Keratinocyte (primary cell): ENCODE data around the gene ECM2.

Experiments used
- EZH2 ChIP-seq: IDR thresholded peaks from one replicate; pipeline ENCODE4 v1.6.1; 2012; ENCODE audit warnings: inconsistent platforms, mild to moderate bottlenecking, low read length, moderate library complexity
- TF ChIP-seq, protein P1 (sequence below), 3 experiments: IDR thresholded peaks in 1 of 3; conservative IDR thresholded peaks in 1 of 3; optimal IDR thresholded peaks in 1 of 3; 2 replicates in 2 of 3; 3 replicates in 1 of 3; pipeline versions ENCODE3 to v1.5.1; 2011; ENCODE audit warnings: low read length in 3 of 3, mild to moderate bottlenecking in 3 of 3, moderate library complexity in 2 of 3, control low read depth in 1 of 3, inconsistent platforms in 1 of 3; ENCODE audit not compliant: insufficient read depth in 2 of 3; ENCODE audit errors: extremely low read depth in 1 of 3

DNA sequence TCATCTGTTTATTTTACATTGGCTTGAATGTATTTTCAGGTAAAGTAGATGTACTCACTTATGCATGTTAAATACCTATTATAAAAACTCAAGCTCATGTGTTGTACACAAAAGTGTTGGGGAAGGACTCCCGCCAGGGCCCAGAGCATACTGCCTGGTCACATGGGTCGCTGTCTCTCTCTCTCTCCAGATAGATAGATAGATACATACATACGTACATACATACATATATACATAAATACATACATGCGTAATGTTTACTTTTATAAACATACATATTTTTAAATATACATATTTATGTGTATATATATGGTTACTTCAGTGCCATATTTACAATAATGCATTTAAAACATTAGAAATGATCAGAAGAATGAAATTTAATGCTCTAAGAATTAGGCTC lies 78.2 kb downstream of the ECM2 start:
- TF ChIP-seq, protein P1, sequence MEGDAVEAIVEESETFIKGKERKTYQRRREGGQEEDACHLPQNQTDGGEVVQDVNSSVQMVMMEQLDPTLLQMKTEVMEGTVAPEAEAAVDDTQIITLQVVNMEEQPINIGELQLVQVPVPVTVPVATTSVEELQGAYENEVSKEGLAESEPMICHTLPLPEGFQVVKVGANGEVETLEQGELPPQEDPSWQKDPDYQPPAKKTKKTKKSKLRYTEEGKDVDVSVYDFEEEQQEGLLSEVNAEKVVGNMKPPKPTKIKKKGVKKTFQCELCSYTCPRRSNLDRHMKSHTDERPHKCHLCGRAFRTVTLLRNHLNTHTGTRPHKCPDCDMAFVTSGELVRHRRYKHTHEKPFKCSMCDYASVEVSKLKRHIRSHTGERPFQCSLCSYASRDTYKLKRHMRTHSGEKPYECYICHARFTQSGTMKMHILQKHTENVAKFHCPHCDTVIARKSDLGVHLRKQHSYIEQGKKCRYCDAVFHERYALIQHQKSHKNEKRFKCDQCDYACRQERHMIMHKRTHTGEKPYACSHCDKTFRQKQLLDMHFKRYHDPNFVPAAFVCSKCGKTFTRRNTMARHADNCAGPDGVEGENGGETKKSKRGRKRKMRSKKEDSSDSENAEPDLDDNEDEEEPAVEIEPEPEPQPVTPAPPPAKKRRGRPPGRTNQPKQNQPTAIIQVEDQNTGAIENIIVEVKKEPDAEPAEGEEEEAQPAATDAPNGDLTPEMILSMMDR (optimal IDR thresholded peaks at IDR 0.05 in 1 of 3, IDR thresholded peaks at IDR 0.05 in 1 of 3, conservative IDR thresholded peaks at IDR 0.05 in 1 of 3; ENCODE audit: extremely low read depth in 1 of 3, insufficient read depth in 2 of 3, low read length in 3 of 3), result no peak
- no peak for TF ChIP-seq EZH2
